ENCODE measurements around the gene OSBP2.

Gene OSBP2

GRCh38 chr22:30872285-30873041 is 177.8 kb downstream of the OSBP2 start:
- Histone ChIP-seq H2BK12ac (ENCODE audit: low read length in 2 of 2) (no peak overlapping the region), H2BK5ac (ENCODE audit: low read depth, low read length, poor library complexity, severe bottlenecking) (no peak overlapping the region), H3K14ac (ENCODE audit: low read length in 2 of 2) (no peak overlapping the region), H2BK15ac (ENCODE audit: low read depth, poor library complexity, severe bottlenecking) (no peak overlapping the region), H3K9ac (ENCODE audit: low read length) (no peak overlapping the region), H3K23ac (ENCODE audit: low read length in 2 of 2) (no peak overlapping the region), H2BK120ac (ENCODE audit: low read depth, low read length) (no peak overlapping the region), H4K8ac (ENCODE audit: low read length) (no peak overlapping the region), H3K27ac (ENCODE audit: low read length, poor library complexity, severe bottlenecking) (no peak overlapping the region), H2AFZ (ENCODE audit: low read depth, low read length) (no peak overlapping the region), H4K91ac (ENCODE audit: low read length) (no peak overlapping the region), H3K36me3 (ENCODE audit: control insufficient read depth in 1 of 2, insufficient read depth in 2 of 2, low read depth in 1 of 2, low read length in 2 of 2) (peaks cover 0 to 23% of the 10 kb centered on the region in 2 experiments), H3K79me1 (replicated peaks; ENCODE audit: low read length, poor library complexity, severe bottlenecking) (no peaks in the 10 kb centered on the region), H2AK5ac (ENCODE audit: low read length, severe bottlenecking) (no peak overlapping the region), H3K27me3 (ENCODE audit: control insufficient read depth in 1 of 2, insufficient read depth in 1 of 2, low read length in 2 of 2) (peaks cover 0 to 5% of the 10 kb centered on the region in 2 experiments), H3K4me2 (ENCODE audit: low read length, poor library complexity, severe bottlenecking) (no peak overlapping the region), H3K18ac (ENCODE audit: low read depth in 1 of 2, low read length in 2 of 2) (no peak overlapping the region), H3K4me1 (ENCODE audit: control insufficient read depth, insufficient read depth, low read depth, low read length) (peaks cover 8% of the 10 kb centered on the region), H3K9me3 (ENCODE audit: control insufficient read depth, low read length) (no peaks in the 10 kb centered on the region), H3K4me3 (ENCODE audit: insufficient read depth in 1 of 2, low read depth in 1 of 2, low read length in 2 of 2) (no peak overlapping the region), H3K4ac (ENCODE audit: low read depth in 1 of 2, low read length in 2 of 2) (no peak overlapping the region)
- 60% methylated on average over 16 of the region's 16 CpGs for WGBS
- DNase-seq, result no peak

GRCh38 chr22:30873086-30873650 is 178.5 kb downstream of the OSBP2 start:
- Histone ChIP-seq H3K9me3 (ENCODE audit: control insufficient read depth, low read length) (no peaks in the 10 kb centered on the region), H2BK15ac (ENCODE audit: low read depth, poor library complexity, severe bottlenecking) (no peak overlapping the region), H3K14ac (ENCODE audit: low read length in 2 of 2) (no peak overlapping the region), H3K9ac (ENCODE audit: low read length) (no peak overlapping the region), H2AFZ (ENCODE audit: low read depth, low read length) (no peak overlapping the region), H3K27me3 (ENCODE audit: control insufficient read depth in 1 of 2, insufficient read depth in 1 of 2, low read length in 2 of 2) (peaks cover 0 to 8% of the 10 kb centered on the region in 2 experiments), H3K4me3 (ENCODE audit: insufficient read depth in 1 of 2, low read depth in 1 of 2, low read length in 2 of 2) (no peak overlapping the region), H3K27ac (ENCODE audit: low read length, poor library complexity, severe bottlenecking) (no peak overlapping the region), H4K8ac (ENCODE audit: low read length) (no peak overlapping the region), H3K4me2 (ENCODE audit: low read length, poor library complexity, severe bottlenecking) (no peak overlapping the region), H2AK5ac (ENCODE audit: low read length, severe bottlenecking) (no peak overlapping the region), H3K23ac (ENCODE audit: low read length in 2 of 2) (no peak overlapping the region), H3K4ac (ENCODE audit: low read depth in 1 of 2, low read length in 2 of 2) (no peak overlapping the region), H3K4me1 (ENCODE audit: control insufficient read depth, insufficient read depth, low read depth, low read length) (peaks cover 8% of the 10 kb centered on the region), H3K18ac (ENCODE audit: low read depth in 1 of 2, low read length in 2 of 2) (no peak overlapping the region), H2BK12ac (ENCODE audit: low read length in 2 of 2) (no peak overlapping the region), H2BK120ac (ENCODE audit: low read depth, low read length) (no peak overlapping the region), H3K79me1 (replicated peaks; ENCODE audit: low read length, poor library complexity, severe bottlenecking) (no peaks in the 10 kb centered on the region), H2BK5ac (ENCODE audit: low read depth, low read length, poor library complexity, severe bottlenecking) (no peak overlapping the region), H4K91ac (ENCODE audit: low read length) (no peak overlapping the region), H3K36me3 (ENCODE audit: control insufficient read depth in 1 of 2, insufficient read depth in 2 of 2, low read depth in 1 of 2, low read length in 2 of 2) (peaks cover 0 to 23% of the 10 kb centered on the region in 2 experiments)
- no peak for DNase-seq
- 90% methylated on average over 9 of the region's 9 CpGs for WGBS

- WGBS, result 74% methylated on average over 4 of the region's 7 CpGs
- Histone ChIP-seq H3K23ac (ENCODE audit: low read length in 2 of 2) (no peak overlapping the region), H2BK12ac (ENCODE audit: low read length in 2 of 2) (no peak overlapping the region), H2BK120ac (ENCODE audit: low read depth, low read length) (no peak overlapping the region), H3K36me3 (ENCODE audit: control insufficient read depth in 1 of 2, insufficient read depth in 2 of 2, low read depth in 1 of 2, low read length in 2 of 2) (peaks cover 0 to 23% of the 10 kb centered on the region in 2 experiments), H3K18ac (ENCODE audit: low read depth in 1 of 2, low read length in 2 of 2) (no peak overlapping the region), H2AK5ac (ENCODE audit: low read length, severe bottlenecking) (no peak overlapping the region), H4K91ac (ENCODE audit: low read length) (no peak overlapping the region), H3K27me3 (ENCODE audit: control insufficient read depth in 1 of 2, insufficient read depth in 1 of 2, low read length in 2 of 2) (peaks cover 0 to 10% of the 10 kb centered on the region in 2 experiments), H3K27ac (ENCODE audit: low read length, poor library complexity, severe bottlenecking) (no peak overlapping the region), H3K4me1 (ENCODE audit: control insufficient read depth, insufficient read depth, low read depth, low read length) (peaks cover 4% of the 10 kb centered on the region), H2BK5ac (ENCODE audit: low read depth, low read length, poor library complexity, severe bottlenecking) (no peak overlapping the region), H3K14ac (ENCODE audit: low read length in 2 of 2) (no peak overlapping the region), H2BK15ac (ENCODE audit: low read depth, poor library complexity, severe bottlenecking) (no peak overlapping the region), H3K4ac (ENCODE audit: low read depth in 1 of 2, low read length in 2 of 2) (no peak overlapping the region), H3K79me1 (replicated peaks; ENCODE audit: low read length, poor library complexity, severe bottlenecking) (no peaks in the 10 kb centered on the region), H3K4me3 (ENCODE audit: insufficient read depth in 1 of 2, low read depth in 1 of 2, low read length in 2 of 2) (no peak overlapping the region), H3K9me3 (ENCODE audit: control insufficient read depth, low read length) (no peaks in the 10 kb centered on the region), H4K8ac (ENCODE audit: low read length) (no peak overlapping the region), H2AFZ (ENCODE audit: low read depth, low read length) (no peak overlapping the region), H3K9ac (ENCODE audit: low read length) (no peak overlapping the region), H3K4me2 (ENCODE audit: low read length, poor library complexity, severe bottlenecking) (no peak overlapping the region)
- DNase-seq, result no peak
Measured at GRCh38 chr22:30873661-30874060, 179.0 kb downstream of the OSBP2 start.

GRCh38 chr22:30874431-30875370 is 180.0 kb downstream of the OSBP2 start:
- Histone ChIP-seq H3K36me3 (ENCODE audit: control insufficient read depth in 1 of 2, insufficient read depth in 2 of 2, low read depth in 1 of 2, low read length in 2 of 2) (peaks cover 0 to 23% of the 10 kb centered on the region in 2 experiments), H2AK5ac (ENCODE audit: low read length, severe bottlenecking) (no peak overlapping the region), H3K79me1 (replicated peaks; ENCODE audit: low read length, poor library complexity, severe bottlenecking) (no peaks in the 10 kb centered on the region), H3K27me3 (ENCODE audit: control insufficient read depth in 1 of 2, insufficient read depth in 1 of 2, low read length in 2 of 2) (peaks cover 0 to 10% of the 10 kb centered on the region in 2 experiments), H3K23ac (ENCODE audit: low read length in 2 of 2) (no peak overlapping the region), H3K4me2 (ENCODE audit: low read length, poor library complexity, severe bottlenecking) (no peak overlapping the region), H3K27ac (ENCODE audit: low read length, poor library complexity, severe bottlenecking) (no peak overlapping the region), H3K9me3 (ENCODE audit: control insufficient read depth, low read length) (no peaks in the 10 kb centered on the region), H3K4ac (ENCODE audit: low read depth in 1 of 2, low read length in 2 of 2) (no peak overlapping the region), H3K14ac (ENCODE audit: low read length in 2 of 2) (no peak overlapping the region), H2BK5ac (ENCODE audit: low read depth, low read length, poor library complexity, severe bottlenecking) (no peak overlapping the region), H2BK15ac (ENCODE audit: low read depth, poor library complexity, severe bottlenecking) (no peak overlapping the region), H3K9ac (ENCODE audit: low read length) (no peak overlapping the region), H3K4me3 (ENCODE audit: insufficient read depth in 1 of 2, low read depth in 1 of 2, low read length in 2 of 2) (no peak overlapping the region), H2AFZ (ENCODE audit: low read depth, low read length) (no peak overlapping the region), H2BK12ac (ENCODE audit: low read length in 2 of 2) (no peak overlapping the region), H2BK120ac (ENCODE audit: low read depth, low read length) (no peak overlapping the region), H3K4me1 (ENCODE audit: control insufficient read depth, insufficient read depth, low read depth, low read length) (peaks cover 3% of the 10 kb centered on the region), H4K91ac (ENCODE audit: low read length) (no peak overlapping the region), H3K18ac (ENCODE audit: low read depth in 1 of 2, low read length in 2 of 2) (no peak overlapping the region), H4K8ac (ENCODE audit: low read length) (no peak overlapping the region)
- no peak for DNase-seq
- WGBS, result 86% methylated on average over 16 of the region's 21 CpGs
